SIG-M5 treated with dmso at 0.1 percent for 504 hours (cell line): ENCODE results near the gene SPSB4.
A peak's percentile ranks its signal among the peaks of the same experiment; 100 is the strongest.
"Not testable (repeated sequence)": the region's sequence is repeated elsewhere in the genome, so short reads cannot be mapped to it uniquely, and the experiment has no call there.

ENCODE experiments used
- DNase-seq: peaks from one replicate; lab custom pipeline; 2025; ENCODE audit not compliant: unreplicated experiment; lab: John Stamatoyannopoulos, UW

Gene SPSB4

GRCh38 chr3:141093971-141094684 lies 43.0 kb downstream of the SPSB4 start:
- no peak for DNase-seq

- DNase-seq: no peak
Observed at GRCh38 chr3:141094790-141095545, 43.8 kb downstream of the SPSB4 start.

- no peak for DNase-seq
Observed at GRCh38 chr3:141095546-141095937, 44.4 kb downstream of the SPSB4 start.

GRCh38 chr3:141096164-141096563 lies 45.0 kb downstream of the SPSB4 start:
- DNase-seq: no peak

- DNase-seq: no peak
Observed at GRCh38 chr3:141096981-141097380, 45.8 kb downstream of the SPSB4 start.

GRCh38 chr3:141100112-141100511 lies 49.0 kb downstream of the SPSB4 start:
- no peak for DNase-seq

- DNase-seq: no peak
Observed at GRCh38 chr3:141100531-141101320, 49.6 kb downstream of the SPSB4 start.

- no peak for DNase-seq
Observed at GRCh38 chr3:141102372-141102771, 51.2 kb downstream of the SPSB4 start.

- no peak for DNase-seq
Observed at GRCh38 chr3:141103067-141103466, 51.9 kb downstream of the SPSB4 start.

- no peak for DNase-seq
Observed at GRCh38 chr3:141103503-141103902, 52.4 kb downstream of the SPSB4 start.

GRCh38 chr3:141104151-141104821 lies 53.1 kb downstream of the SPSB4 start:
- no peak for DNase-seq

GRCh38 chr3:141105828-141106628 lies 54.9 kb downstream of the SPSB4 start:
- DNase-seq: peak; percentile 90

GRCh38 chr3:141106842-141107241 lies 55.7 kb downstream of the SPSB4 start:
- no peak for DNase-seq

GRCh38 chr3:141108039-141108438 lies 56.9 kb downstream of the SPSB4 start:
- DNase-seq: no peak

- peak; percentile 7 for DNase-seq
Observed at GRCh38 chr3:141109751-141110150, 58.6 kb downstream of the SPSB4 start.

- DNase-seq: no peak
Observed at GRCh38 chr3:141110322-141110721, 59.2 kb downstream of the SPSB4 start.

GRCh38 chr3:141111364-141112155 lies 60.4 kb downstream of the SPSB4 start:
- DNase-seq: no peak

- no peak for DNase-seq
Observed at GRCh38 chr3:141112686-141113297, 61.6 kb downstream of the SPSB4 start.

- not testable (repeated sequence) for DNase-seq
Observed at GRCh38 chr3:141113680-141114079, 62.5 kb downstream of the SPSB4 start.
